ENCODE data around the gene MAZ. TPM values are rescaled to one million over a fixed set of nuclear protein-coding genes. Genes with fewer than 3 reads are reported as not detected.

MAZ gene
- polyA plus RNA-seq, 1 of the 3 experiments (the other 2 are of a cell fraction), result 163 TPM

DNA sequence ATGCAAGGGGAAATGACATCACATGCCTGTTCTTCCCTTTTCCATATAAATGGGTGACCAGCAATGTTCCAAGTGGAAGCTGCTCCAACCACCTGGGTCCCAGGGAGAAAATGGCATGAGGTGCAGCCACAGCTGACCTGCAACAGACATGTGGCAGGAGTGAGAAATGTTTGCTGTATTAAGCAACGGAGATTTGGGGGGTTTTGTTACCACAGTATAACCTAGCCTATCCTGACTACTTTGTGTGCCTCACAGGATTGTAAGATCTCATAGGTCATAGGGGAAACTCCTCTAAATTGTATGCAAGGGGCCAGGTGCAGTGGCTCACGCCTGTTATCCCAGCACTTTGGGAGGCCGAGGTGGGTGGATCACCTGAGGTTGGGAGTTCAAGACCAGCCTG is 44.7 kb downstream of the MAZ start:
- H3K9me3 ChIP-seq, result no peaks in the 10 kb centered on the region
- CTCF ChIA-PET, result interaction anchor here (0.6 to 1.2 kb wide), 4 partner anchors 9 to 906 kb away, joined by 3 to 4 read pairs (median 4); no protein-coding TSS in a partner anchor

DNA sequence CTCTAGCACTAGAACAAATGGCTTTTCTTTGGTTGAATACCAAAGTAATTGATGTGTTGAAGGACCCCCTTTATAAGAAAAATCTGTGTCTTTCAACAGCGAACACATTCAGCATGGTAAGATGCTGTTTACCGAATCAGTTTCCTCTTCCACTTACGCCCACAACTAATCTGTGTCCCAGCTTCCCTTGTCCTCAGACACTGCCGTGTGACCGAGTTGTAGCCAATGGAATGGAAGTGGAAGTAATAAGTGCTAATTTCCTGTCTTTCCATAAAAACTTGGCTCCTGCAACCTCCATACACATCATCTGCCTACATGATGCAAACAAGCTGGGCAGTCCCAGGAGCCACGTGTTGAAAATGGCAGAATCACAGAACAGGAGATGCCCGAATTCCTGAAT is 46.3 kb downstream of the MAZ start:
- no peak overlapping the region for H3K4me3 ChIP-seq (ENCODE audit: low read depth in 2 of 2, low read length in 1 of 2)
- POLR2A ChIA-PET, result no interaction called here
- DNase-seq, result no peak
- H3K27me3 ChIP-seq (ENCODE audit: insufficient read depth), result no peaks in the 10 kb centered on the region
- H3K4me1 ChIP-seq (ENCODE audit: control insufficient read depth in 1 of 2, insufficient read depth in 2 of 2, low read depth in 1 of 2, low read length in 1 of 2), result peaks cover 0 to 13% of the 10 kb centered on the region in 2 experiments; a peak in 1 of 4 replicates
- H3F3A ChIP-seq (replicated peaks; ENCODE audit: insufficient read depth), result peaks cover 32% of the 10 kb centered on the region
- no peaks in the 10 kb centered on the region for H3K9me3 ChIP-seq
- 94% methylated on average over 7 of the region's 7 CpGs for WGBS (ENCODE audit: low lambda C conversion rate)
- no peaks in the 10 kb centered on the region for H4K20me1 ChIP-seq (ENCODE audit: insufficient read depth)
- no peaks in the 10 kb centered on the region for H3K9me2 ChIP-seq
- no peak overlapping the region for H3K27ac ChIP-seq (ENCODE audit: low read depth in 2 of 2, low read length in 1 of 2)
- H2AFZ ChIP-seq (ENCODE audit: low read depth), result no peak overlapping the region
- H3K9ac ChIP-seq, result no peak overlapping the region
- CTCF ChIA-PET, result interaction anchor here (1.0 to 2.1 kb wide), 4 partner anchors 9 to 33 kb away, joined by 3 to 4 read pairs (median 3); partner anchors contain the start of gene MVP
- H3K4me2 ChIP-seq, result no peak overlapping the region
- no peaks in the 10 kb centered on the region for H3K79me2 ChIP-seq (ENCODE audit: insufficient read depth)
- no peaks in the 10 kb centered on the region for H3K36me3 ChIP-seq (replicated peaks in 1 of 2; ENCODE audit: control insufficient read depth in 1 of 2, insufficient read depth in 2 of 2, low read length in 1 of 2)
- TF ChIP-seq, protein P1, sequence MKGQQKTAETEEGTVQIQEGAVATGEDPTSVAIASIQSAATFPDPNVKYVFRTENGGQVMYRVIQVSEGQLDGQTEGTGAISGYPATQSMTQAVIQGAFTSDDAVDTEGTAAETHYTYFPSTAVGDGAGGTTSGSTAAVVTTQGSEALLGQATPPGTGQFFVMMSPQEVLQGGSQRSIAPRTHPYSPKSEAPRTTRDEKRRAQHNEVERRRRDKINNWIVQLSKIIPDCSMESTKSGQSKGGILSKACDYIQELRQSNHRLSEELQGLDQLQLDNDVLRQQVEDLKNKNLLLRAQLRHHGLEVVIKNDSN (IDR thresholded peaks at IDR 0.05; ENCODE audit: borderline replicate concordance, low read depth), result no peak; the same call in 1 of the 2 replicates
- TF ChIP-seq POLR2AphosphoS5 (IDR thresholded peaks at IDR 0.05; ENCODE audit: low read depth, low read length) (no peak), EZH2phosphoT487 (IDR thresholded peaks at IDR 0.05; ENCODE audit: borderline replicate concordance, low read depth) (no peak), FOSL2 (IDR thresholded peaks at IDR 0.05; ENCODE audit: borderline replicate concordance, low read depth) (no peak), GABPA (IDR thresholded peaks at IDR 0.05; ENCODE audit: low read depth) (no peak), RAD21 (IDR thresholded peaks at IDR 0.05; ENCODE audit: low read length) (no peak), TCF12 (IDR thresholded peaks at IDR 0.05) (no peak), MEF2A (IDR thresholded peaks at IDR 0.05; ENCODE audit: borderline replicate concordance, low read depth) (no peak), ELF1 (IDR thresholded peaks at IDR 0.05) (no peak)
- TF ChIP-seq, protein P2, sequence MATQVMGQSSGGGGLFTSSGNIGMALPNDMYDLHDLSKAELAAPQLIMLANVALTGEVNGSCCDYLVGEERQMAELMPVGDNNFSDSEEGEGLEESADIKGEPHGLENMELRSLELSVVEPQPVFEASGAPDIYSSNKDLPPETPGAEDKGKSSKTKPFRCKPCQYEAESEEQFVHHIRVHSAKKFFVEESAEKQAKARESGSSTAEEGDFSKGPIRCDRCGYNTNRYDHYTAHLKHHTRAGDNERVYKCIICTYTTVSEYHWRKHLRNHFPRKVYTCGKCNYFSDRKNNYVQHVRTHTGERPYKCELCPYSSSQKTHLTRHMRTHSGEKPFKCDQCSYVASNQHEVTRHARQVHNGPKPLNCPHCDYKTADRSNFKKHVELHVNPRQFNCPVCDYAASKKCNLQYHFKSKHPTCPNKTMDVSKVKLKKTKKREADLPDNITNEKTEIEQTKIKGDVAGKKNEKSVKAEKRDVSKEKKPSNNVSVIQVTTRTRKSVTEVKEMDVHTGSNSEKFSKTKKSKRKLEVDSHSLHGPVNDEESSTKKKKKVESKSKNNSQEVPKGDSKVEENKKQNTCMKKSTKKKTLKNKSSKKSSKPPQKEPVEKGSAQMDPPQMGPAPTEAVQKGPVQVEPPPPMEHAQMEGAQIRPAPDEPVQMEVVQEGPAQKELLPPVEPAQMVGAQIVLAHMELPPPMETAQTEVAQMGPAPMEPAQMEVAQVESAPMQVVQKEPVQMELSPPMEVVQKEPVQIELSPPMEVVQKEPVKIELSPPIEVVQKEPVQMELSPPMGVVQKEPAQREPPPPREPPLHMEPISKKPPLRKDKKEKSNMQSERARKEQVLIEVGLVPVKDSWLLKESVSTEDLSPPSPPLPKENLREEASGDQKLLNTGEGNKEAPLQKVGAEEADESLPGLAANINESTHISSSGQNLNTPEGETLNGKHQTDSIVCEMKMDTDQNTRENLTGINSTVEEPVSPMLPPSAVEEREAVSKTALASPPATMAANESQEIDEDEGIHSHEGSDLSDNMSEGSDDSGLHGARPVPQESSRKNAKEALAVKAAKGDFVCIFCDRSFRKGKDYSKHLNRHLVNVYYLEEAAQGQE (IDR thresholded peaks at IDR 0.05; ENCODE audit: low read depth, low read length), result no peak

More for the DNA sequence above, 44.7 kb downstream of the MAZ start:
- Histone ChIP-seq H3K27ac (ENCODE audit: low read depth in 2 of 2, low read length in 1 of 2) (no peak overlapping the region), H4K20me1 (ENCODE audit: insufficient read depth) (no peaks in the 10 kb centered on the region), H2AFZ (ENCODE audit: low read depth) (no peak overlapping the region), H3K4me3 (ENCODE audit: low read depth in 2 of 2, low read length in 1 of 2) (no peak overlapping the region), H3K9me2 (no peaks in the 10 kb centered on the region), H3K4me1 (ENCODE audit: control insufficient read depth in 1 of 2, insufficient read depth in 2 of 2, low read depth in 1 of 2, low read length in 1 of 2) (peaks cover 0 to 3% of the 10 kb centered on the region in 2 experiments; a peak in 1 of 4 replicates), H3K4me2 (no peak overlapping the region), H3F3A (replicated peaks; ENCODE audit: insufficient read depth) (peaks cover 34% of the 10 kb centered on the region), H3K9ac (no peak overlapping the region), H3K79me2 (ENCODE audit: insufficient read depth) (no peaks in the 10 kb centered on the region), H3K36me3 (replicated peaks in 1 of 2; ENCODE audit: control insufficient read depth in 1 of 2, insufficient read depth in 2 of 2, low read length in 1 of 2) (peaks cover 10 to 11% of the 10 kb centered on the region in 2 experiments), H3K27me3 (ENCODE audit: insufficient read depth) (no peaks in the 10 kb centered on the region)
- WGBS (ENCODE audit: low lambda C conversion rate), result 95% methylated on average over 2 of the region's 3 CpGs
- no peak for DNase-seq
- no peak for TF ChIP-seq RXRA (IDR thresholded peaks at IDR 0.05; ENCODE audit: borderline replicate concordance, low read depth)
- TF ChIP-seq, protein P2 (IDR thresholded peaks at IDR 0.05; ENCODE audit: low read depth, low read length), result no peak
- TF ChIP-seq RCOR1 (IDR thresholded peaks at IDR 0.05; ENCODE audit: low read length), result no peak
- TF ChIP-seq, protein P3, sequence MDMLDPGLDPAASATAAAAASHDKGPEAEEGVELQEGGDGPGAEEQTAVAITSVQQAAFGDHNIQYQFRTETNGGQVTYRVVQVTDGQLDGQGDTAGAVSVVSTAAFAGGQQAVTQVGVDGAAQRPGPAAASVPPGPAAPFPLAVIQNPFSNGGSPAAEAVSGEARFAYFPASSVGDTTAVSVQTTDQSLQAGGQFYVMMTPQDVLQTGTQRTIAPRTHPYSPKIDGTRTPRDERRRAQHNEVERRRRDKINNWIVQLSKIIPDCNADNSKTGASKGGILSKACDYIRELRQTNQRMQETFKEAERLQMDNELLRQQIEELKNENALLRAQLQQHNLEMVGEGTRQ (IDR thresholded peaks at IDR 0.05; ENCODE audit: borderline replicate concordance, low read depth, low read length), result no peak
- no peak for TF ChIP-seq SIN3A (IDR thresholded peaks at IDR 0.05; ENCODE audit: borderline replicate concordance, low read depth, low read length)
- no peak for TF ChIP-seq SMC3 (IDR thresholded peaks at IDR 0.05; ENCODE audit: low read depth, low read length)
- no peak for TF ChIP-seq NFIC (IDR thresholded peaks at IDR 0.05; ENCODE audit: borderline replicate concordance)
- TF ChIP-seq, protein P4, sequence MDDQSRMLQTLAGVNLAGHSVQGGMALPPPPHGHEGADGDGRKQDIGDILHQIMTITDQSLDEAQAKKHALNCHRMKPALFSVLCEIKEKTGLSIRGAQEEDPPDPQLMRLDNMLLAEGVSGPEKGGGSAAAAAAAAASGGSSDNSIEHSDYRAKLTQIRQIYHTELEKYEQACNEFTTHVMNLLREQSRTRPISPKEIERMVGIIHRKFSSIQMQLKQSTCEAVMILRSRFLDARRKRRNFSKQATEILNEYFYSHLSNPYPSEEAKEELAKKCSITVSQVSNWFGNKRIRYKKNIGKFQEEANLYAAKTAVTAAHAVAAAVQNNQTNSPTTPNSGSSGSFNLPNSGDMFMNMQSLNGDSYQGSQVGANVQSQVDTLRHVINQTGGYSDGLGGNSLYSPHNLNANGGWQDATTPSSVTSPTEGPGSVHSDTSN (IDR thresholded peaks at IDR 0.05), result no peak
- POLR2A ChIA-PET, result no interaction called here
